Measurements from ENCODE around the gene CFAP77.

- no peak for TF ChIP-seq CTCF (IDR thresholded peaks at IDR 0.05)
- no peak for TF ChIP-seq POLR2A (IDR thresholded peaks at IDR 0.05)
These were observed 2.1 kb downstream of the CFAP77 start for GRCh38 chr9:132412089-132412488.
